HG03139 (cell line): ENCODE measurements around the gene INSR.
A peak's percentile ranks its signal among the peaks of the same experiment; 100 is the strongest.
"Not testable (repeated sequence)": the region's sequence is repeated elsewhere in the genome, so short reads cannot be mapped to it uniquely, and the experiment has no call there.

ENCODE experiments used
- ATAC-seq: cut with Tn5 transposase; IDR thresholded peaks from one replicate; pipeline ENCODE4 v1.9.1; 2021; ENCODE audit not compliant: unreplicated experiment

Gene INSR

DNA sequence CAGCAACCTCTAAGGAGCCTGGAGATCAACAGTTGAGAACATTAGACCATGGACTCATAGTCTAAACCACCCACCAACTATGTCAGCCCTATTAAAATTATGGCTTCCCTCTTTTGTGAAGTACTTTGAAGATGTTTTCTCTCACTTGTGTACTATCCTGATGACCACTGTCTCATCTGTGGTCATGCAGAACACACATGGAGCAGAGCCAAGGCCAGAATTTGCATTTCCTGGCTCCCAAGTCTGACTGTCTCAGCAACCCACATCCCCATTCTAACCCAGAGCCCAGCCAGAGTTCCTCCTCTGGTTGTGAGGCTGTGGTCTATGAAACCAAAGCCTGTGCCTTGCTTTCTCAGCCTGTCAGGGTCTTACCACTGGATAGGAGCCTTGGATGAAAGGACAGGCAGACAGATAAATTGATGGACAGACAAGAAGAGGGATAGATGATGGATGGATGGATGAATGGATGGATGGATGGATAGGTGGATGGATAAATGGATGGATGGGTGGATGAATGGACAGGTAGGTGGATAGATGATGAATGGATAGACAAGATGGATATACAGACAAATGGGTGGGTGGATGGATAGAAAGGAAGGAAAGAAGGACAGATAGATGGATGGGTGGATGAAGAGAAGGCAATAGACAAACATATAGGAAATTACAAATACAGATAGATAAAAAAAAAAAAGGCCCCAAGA lies 189.3 kb downstream of the INSR start:
- ATAC-seq: no peak

DNA sequence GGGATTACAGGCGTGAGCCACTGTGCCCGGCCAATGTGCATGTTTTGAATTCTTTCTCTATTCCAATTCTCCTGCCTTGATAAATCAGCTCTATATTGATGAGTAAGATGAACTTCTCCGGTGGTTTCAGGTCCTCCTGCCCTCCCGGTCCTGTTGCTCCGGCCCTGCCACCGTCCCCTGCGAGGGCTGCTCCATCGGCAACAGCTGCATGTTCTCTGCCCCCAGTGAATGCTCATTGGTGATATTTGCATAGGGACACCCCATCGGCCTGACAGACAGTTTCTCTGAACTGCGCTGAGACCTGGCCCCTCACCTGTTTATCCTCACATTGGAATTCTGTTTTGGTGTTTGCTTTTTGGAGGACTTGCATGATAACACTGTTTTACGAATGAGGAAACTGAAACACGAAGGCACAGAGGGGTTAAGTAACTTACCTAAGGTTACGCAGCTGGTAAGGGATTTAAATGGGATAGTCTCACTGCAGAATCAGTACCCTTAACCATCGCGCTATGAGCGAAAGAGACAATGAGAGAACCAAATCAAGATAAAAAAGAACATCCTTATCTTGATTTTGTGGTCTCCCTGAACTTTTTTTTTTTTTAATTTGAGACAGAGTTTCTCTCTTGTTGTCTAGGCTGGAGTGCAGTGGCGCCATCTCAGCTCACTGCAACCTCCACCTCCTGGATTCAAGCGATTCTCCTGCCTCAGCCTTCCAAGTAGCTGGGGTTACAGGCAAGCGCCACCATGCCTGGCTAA lies 192.5 kb downstream of the INSR start:
- no peak for ATAC-seq

DNA sequence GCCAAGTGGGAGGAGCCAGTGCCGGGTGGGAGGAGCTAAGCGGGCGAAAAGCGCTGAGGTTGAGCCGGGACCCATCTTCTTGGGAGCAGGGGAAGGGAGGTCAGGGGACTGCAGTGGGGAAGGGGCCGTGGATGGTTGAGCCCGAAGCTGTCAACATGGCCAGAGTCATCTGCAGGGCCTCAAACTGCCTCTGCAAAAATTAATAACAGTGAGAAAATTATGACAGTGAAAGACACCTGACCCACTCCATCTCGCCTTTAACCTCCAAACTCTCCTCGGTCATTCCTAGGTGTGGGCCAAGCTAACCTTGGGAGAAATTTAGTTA lies 194.7 kb downstream of the INSR start:
- no peak for ATAC-seq

DNA sequence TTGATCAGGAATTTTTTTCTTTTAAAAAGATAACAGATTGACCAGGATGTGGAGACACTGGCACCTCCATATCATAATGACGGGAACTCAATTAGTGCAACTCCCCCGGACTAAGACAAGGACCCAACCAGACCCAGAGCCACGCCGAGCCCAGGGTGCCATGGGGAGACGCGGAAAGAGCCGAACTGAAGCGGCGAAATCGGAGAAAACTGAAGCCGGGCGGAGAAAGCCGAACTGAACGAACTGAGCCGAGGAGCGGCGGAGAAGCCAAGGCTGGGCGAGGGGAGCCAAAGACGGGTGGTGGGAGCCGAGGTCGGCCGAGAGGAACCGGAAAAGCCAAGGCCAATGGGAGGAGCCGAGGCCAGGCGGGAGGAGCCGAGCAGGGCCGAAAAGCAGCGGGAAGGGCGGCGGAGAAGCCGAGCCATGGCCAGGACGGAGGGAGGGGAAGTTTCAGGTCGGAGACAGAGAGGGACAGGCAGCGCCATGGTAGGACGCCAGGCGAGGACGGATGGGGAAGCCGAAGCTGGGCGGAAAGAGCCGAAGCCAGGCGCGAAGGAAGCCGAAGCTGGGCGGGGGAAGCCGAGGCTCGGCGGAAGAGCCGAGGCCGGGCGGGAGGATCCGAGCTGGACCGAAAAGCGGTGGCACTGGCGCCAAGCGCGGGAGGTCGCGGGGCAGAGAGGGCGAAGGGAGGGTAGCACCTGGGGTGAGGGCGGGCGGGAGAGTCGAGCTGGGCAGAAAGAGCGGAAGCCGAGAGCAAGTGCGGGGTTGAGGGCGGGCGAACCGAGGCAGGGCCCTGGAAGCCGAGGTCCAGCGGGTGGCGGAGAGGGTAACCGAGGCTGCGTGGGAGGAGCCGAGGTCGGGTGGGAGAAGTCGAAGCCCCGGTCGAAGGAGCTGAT lies 195.3 kb downstream of the INSR start:
- peak; percentile 81 for ATAC-seq

DNA sequence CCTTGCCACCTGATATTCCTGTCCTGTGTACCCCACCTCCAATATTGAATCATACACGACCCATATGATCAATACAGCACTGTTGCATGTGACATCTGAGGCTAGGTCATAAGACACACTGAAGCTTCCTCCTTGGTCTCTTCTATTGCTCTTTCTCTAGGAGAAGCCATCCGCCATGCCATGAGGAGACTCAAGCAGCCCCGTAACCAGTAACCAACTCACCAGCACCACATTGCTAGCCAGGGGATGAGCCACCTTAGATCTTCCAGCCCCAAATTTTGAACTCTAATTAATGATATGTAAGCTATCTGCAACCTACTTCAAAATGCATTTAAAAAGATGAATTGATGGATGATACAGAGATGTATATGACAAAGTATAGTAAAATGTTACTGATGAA lies 196.1 kb downstream of the INSR start:
- no peak for ATAC-seq

DNA sequence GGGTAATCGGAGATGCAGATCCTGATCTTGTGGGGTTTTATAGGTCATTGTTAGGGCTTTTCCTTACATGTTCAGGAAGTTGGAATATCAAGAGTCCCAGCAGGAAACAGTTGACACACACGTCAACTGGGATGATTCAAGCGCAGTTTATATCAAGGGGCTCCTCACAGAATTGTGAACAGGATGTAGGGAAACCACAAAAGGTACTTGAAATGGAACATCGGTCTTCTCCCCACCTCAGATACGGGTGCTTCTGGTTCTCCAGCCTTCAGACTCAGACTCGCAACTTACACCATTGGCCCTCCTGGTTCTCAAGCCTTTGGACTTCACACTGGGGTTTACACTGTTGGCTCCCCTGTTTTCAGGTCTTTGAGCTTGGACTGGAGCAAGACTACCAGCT lies 205.2 kb downstream of the INSR start:
- ATAC-seq: no peak

DNA sequence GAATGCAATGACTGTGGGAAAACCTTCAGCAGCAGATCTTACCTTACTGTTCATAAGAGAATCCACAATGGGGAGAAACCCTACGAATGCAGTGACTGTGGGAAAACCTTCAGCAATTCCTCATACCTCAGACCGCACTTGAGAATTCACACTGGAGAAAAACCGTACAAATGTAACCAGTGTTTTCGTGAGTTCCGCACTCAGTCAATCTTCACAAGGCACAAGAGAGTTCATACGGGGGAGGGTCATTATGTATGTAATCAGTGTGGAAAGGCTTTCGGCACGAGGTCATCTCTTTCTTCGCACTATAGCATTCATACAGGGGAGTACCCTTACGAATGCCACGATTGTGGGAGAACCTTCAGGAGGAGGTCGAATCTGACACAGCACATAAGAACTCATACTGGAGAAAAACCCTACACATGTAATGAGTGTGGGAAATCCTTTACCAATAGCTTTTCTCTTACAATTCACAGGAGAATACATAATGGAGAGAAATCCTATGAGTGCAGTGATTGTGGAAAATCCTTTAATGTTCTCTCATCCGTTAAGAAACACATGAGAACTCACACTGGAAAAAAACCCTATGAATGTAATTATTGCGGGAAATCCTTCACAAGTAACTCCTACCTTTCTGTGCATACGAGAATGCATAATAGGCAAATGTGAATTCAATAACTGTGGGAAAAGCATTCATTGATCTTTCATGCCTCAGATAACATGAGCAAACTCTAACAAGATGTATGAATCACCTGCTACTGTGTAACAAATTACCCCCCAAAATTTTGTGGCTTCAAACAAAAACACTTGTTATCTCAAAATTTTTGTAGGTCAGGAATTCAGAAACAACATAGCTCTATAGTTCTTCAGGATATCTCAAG lies 210.9 kb downstream of the INSR start:
- ATAC-seq: no peak

DNA sequence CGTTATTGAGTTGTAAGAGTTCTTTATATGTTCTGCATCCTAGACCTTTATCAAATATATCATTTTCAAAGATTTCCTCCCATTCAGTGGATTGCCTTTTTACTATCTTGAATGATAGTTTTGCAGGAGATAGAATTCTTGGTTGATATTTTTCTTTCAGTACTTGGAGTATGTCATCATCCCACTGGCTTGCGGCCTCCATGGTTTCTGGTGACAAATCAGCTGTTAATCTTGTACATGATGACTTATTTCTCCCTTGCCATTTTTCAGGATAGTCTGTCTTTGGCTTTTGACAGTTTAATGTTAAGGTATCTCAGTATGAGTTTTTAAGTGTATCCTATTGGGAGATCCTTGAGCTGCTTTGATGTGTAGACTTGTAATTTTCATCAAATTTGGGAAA lies 216.2 kb downstream of the INSR start:
- no peak for ATAC-seq

DNA sequence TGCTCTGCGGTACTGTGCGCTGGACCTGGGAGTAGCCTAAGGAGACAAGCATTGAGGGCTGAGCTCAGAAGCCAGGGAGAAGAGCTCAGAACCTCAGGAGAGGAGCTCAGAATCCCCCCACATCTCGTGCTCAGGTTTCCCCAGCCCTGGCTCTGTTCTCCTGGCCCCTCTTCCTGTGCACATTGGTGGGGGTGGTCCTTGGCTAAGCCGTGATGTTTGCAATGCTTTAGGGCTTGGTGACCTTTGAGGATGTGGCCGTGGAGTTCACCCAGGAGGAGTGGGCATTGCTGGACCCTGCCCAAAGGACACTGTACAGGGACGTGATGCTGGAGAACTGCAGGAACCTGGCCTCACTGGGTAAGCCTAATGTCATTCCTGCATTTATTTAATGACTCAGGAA lies 218.1 kb downstream of the INSR start:
- ATAC-seq: no peak

DNA sequence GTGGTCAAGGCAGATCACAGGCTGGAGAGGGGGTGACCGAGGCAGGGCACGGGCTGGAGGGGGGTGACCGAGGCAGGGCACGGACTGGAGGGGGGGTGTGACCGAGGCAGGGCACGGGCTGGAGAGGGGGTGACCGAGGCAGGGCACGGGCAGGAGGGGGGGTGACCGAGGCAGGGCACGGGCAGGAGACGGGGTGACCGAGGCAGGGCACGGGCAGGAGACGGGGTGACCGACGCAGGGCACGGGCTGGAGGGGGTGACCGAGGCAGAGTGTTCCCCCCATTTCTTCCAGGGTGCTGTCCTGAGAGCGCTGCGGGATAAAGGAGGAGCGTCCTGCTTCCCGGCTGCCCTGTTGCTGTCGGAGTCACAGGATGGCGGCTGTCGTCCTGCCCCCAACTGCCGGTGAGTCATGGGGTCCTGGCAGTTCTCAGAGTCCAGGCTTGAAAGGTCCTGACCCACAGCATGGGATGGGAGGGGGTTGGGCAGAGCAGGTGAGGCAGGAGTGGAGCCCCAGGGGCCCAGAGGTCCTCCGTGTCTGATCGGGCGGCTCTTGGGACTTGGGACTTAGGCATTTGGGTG lies 219.4 kb downstream of the INSR start:
- no peak for ATAC-seq

DNA sequence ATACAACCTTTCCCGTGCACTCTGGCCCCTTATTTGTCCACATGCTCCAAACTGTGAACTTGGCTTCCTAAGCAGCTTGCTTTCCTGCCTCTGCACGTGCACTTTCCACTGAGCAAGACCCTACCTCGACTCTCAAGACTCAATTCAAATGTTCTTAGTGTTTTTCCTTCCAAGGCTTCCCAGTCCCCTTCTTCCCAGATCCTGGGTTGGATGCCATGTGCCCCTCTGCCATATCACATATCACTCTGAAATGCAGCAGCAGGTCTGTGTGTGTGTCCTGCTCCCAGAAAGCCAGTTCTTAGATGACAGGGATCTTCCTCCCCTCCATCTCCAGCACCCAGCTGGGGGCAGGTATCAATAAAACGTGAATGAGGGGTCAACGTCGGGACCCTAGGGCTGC lies 221.7 kb downstream of the INSR start:
- ATAC-seq: no peak

DNA sequence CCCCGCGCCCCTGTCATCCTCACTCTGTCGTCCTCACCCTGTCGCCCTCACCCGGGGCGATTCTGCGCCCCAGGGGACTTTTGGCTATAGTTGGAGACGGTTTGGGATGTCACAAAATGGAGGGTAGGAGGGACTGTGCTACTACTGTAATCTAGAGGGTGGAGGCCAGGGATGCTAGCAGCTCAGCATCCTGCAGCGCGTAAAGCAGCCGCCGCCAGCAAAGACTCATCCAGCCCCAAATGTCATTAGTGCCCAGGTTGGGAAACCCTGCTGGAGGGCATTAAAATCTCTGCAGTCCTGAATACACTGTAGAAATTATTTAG lies 224.3 kb downstream of the INSR start:
- ATAC-seq: no peak

DNA sequence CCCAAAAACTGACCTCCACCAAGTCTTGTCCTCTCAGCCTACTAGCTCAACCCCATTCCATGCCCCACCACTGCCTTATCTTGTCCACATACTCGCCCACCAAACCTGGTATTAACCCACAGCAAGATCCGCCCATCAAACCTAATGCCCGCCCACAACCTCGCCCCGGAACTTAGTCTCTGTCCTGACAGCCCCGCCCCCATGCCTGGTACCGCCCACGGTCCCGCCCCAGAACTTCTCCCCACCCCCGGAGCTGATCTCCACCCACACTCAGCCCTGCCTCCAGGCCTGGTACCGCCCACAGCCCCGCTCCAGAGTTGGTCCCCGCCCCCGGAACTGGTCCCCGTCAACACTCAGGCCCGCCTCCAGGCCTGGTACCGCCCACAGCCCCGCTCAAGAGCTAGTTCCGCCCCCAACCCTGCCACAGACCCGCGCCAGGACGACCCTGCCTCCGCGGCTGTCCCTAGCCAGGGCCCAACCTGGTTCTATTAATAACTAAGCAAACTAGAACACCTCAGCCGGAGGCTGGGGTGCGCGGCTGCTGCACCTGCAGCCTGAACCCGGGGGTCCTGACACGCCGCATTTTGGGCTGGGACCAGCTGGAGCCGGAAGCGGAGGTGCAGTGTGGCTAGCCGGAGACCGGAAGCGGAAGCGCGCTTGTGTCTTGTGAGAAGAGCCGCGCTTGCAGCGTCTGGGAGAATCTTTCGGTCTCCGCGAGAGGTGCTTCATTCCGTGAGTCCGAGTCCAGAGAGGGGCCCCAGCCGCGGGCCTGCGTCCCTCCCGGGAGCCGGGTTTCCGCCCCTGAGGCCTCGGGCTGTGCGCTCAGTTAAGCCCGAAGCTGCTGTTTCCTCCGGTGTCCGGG lies 224.9 kb downstream of the INSR start, which contains the start of gene ZNF557:
ZNF557 (plus strand) TSS at position 662 of the 862 bp plus-strand sequence. CDS start 5,372 bp downstream, outside the sequence.
- ATAC-seq: peak; percentile 88

DNA sequence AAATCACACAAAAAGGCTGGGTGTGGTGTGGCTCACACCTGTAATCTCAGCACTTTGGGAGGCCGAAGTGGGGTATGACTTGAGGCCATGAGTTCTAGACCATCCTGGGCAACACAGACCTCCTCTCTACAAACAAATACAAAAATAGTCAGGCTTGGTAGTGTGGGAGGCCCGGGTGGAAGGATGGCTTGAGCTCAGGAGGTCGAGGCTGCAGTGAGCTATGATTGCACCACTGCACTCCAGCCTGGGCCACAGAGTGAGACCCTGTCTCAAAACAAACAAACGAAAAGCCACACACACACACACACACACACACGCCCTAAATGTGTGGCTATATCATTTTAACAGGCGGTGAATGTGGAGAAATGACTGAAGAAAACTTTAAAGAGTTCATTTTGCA lies 225.6 kb downstream of the INSR start:
- ATAC-seq: no peak

DNA sequence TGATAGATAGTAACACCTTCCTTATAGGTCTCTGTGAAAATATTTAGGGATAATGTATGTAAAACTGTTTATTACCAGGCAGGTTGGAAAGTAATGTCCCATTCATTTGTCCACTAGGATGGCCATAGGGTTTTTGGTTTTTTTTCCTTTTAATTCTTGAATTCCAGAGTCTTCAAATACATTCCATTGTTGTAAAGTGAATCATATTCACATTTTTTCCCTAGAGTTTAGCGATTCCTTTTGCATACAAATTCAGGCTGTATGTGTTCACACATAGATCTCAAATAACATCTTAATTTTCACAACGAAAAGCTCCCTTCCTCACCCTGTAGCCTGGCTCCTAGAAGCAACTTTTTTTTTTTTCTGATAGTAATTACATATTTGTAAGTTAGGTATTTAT lies 226.5 kb downstream of the INSR start:
- no peak for ATAC-seq

DNA sequence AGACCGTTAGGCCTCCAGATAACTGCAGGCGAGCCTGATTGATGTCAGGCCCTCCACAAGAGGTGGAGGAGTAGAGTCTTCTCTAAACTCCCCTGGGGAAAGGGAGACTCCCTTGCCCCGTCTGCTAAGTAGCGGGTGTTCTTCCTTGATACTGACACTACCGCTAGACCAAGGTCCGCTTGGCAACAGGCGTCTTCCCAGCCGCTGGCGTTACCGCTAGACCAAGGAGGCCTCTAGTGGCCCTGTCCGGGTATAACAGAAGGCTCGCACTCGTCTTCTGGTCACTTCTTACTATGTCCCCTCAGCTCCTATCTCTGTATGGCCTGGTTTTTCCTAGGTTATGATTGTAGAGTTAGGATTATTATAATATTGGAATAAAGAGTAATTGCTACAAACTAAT lies 227.1 kb downstream of the INSR start:
- not testable (repeated sequence) for ATAC-seq

DNA sequence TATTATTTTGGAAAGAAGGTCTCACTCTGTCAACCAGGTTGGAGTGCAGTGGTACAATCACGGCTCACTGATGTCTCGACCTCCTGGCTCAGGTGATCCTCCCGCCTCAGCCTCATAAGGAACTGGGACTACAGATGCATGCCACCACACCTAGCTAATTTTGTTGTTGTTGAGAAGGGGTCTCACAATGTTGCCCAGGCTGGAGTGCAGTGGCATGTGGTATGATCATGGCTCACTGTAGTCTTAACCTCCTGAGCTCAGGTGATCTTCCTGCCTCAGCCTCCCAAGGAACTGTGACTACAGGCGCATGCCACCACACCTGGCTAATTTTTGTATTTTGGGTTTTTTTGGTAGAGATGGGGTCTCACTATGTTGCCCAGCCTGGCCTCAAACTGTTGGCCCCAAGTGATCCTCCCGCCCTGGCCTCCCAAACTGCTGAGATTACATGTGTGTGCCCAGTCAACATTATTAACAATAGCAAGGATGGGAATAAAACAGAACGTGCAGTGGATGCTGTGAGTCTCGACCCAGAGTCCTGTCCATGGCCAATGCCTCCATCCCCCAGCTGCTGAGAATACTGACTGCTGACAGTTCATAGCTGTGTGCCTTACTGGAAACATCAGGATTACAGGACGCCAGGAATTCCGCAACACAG lies 230.3 kb downstream of the INSR start:
- ATAC-seq: no peak

DNA sequence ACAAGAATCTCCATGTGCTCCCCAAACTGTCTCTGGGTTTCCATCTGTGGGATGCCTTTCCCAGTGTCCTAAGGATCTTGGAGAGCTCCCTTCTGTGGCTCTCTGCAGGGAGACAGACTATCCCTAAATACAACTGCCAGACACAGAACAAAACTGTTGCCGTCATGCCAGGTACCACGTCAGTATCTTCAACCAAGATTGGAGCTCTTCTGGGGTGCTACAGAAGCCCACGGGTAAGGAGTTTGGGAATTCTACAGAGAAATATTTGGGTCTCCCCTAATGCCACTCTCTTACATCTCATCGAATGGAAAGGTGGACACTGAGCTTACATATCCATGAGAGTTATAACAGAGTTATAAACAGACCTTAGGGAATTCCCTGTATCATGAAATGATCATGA lies 230.9 kb downstream of the INSR start:
- no peak for ATAC-seq
